GM12801 (cell line): ENCODE results near the gene FUS.

ENCODE experiments used
- CTCF ChIP-seq: IDR thresholded peaks from one replicate; pipeline ENCODE4 v1.5.1; 2011; ENCODE audit warnings: control low read depth; ENCODE audit not compliant: insufficient read length; ENCODE audit errors: extremely low read depth

FUS gene

GRCh38 chr16:31200821-31201568 is 21.1 kb downstream of the FUS start:
- TF ChIP-seq CTCF: no peak

- TF ChIP-seq CTCF: no peak
Measured at GRCh38 chr16:31201582-31202413, 21.9 kb downstream of the FUS start.

- no peak for TF ChIP-seq CTCF
Measured at GRCh38 chr16:31202414-31203375, 22.8 kb downstream of the FUS start, which contains the start of gene PYCARD. Gene PYCARD, minus strand, starts transcription at chr16:31202760. Its CDS starts 70 bp downstream, at chr16:31202690.

GRCh38 chr16:31204871-31205666 is 25.1 kb downstream of the FUS start:
- no peak for TF ChIP-seq CTCF

GRCh38 chr16:31206776-31207175 is 26.8 kb downstream of the FUS start:
- TF ChIP-seq CTCF: no peak

- TF ChIP-seq CTCF: no peak
Measured at GRCh38 chr16:31213342-31213741, 33.4 kb downstream of the FUS start.
